ENCODE results near the gene LRP1B.
"Not testable (repeated sequence)": the region's sequence is repeated elsewhere in the genome, so short reads cannot be mapped to it uniquely, and the experiment has no call there.

Gene LRP1B

DNA sequence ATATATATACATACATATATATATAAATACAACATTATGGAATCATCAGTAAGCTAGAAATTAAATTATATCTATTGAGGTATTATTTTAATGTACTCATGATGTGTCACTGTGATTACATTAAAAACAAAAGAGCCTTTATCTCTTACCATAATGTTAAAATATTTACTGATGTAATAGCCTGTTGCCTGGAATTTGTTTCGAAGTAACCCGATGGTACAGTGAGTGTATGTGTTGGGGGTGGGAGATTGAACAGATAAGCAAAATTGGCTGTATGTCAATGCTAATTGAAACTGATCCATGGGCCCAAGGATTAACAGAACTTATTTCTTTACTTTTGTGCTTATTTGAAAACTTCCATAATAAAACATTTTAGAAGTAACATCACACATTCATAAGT lies 1473.2 kb downstream of the LRP1B start:
- Mint-ChIP-seq H3K27me3 (ENCODE audit: low read depth) (no peaks in the 10 kb centered on the region), H3K36me3 (ENCODE audit: low read depth) (peaks cover 4% of the 10 kb centered on the region), H3K4me3 (no peak overlapping the region), H3K9me3 (peaks cover 4% of the 10 kb centered on the region), H3K27ac (no peak overlapping the region), H3K4me1 (peaks cover 12% of the 10 kb centered on the region)
- TF ChIP-seq CTCF (IDR thresholded peaks at IDR 0.05; ENCODE audit: unreplicated experiment in 3 of 3): no peak

DNA sequence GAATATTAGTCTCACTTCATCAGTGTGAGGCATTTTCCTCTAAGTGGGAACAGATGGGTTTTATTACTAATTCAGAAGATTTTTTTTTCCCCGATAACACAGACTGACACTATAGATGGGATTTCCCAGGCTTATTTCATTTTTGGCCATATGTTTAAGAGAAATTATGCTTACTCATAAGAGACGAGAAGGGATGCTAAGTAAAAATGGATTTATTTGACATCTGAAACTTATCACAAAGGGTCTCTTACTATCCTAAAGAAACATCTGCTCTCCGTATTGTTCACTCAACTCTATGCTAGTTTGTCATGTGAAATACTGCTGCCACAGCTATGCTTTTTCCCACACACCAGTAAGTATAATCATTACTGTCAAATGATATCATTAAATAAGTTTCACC lies 1476.3 kb downstream of the LRP1B start:
- no peak for TF ChIP-seq CTCF (IDR thresholded peaks at IDR 0.05; ENCODE audit: unreplicated experiment in 3 of 3)
- Mint-ChIP-seq H3K36me3 (ENCODE audit: low read depth) (peaks cover 3% of the 10 kb centered on the region), H3K27me3 (ENCODE audit: low read depth) (no peaks in the 10 kb centered on the region), H3K4me3 (no peak overlapping the region), H3K4me1 (peaks cover 11% of the 10 kb centered on the region), H3K9me3 (peaks cover 3% of the 10 kb centered on the region), H3K27ac (peak overlapping the region in 2 of 3 experiments; percentile 65 to 79)

GRCh38 chr2:140650825-140651224 lies 1480.0 kb downstream of the LRP1B start:
- no peak for TF ChIP-seq CTCF (IDR thresholded peaks at IDR 0.05; ENCODE audit: unreplicated experiment in 3 of 3)
- H3K27me3 Mint-ChIP-seq (ENCODE audit: low read depth): no peaks in the 10 kb centered on the region
- peaks cover 7% of the 10 kb centered on the region for H3K4me1 Mint-ChIP-seq
- no peaks in the 10 kb centered on the region for H3K9me3 Mint-ChIP-seq
- H3K36me3 Mint-ChIP-seq (ENCODE audit: low read depth): no peaks in the 10 kb centered on the region
- H3K4me3 Mint-ChIP-seq: no peak overlapping the region
- no peak overlapping the region for H3K27ac Mint-ChIP-seq

DNA sequence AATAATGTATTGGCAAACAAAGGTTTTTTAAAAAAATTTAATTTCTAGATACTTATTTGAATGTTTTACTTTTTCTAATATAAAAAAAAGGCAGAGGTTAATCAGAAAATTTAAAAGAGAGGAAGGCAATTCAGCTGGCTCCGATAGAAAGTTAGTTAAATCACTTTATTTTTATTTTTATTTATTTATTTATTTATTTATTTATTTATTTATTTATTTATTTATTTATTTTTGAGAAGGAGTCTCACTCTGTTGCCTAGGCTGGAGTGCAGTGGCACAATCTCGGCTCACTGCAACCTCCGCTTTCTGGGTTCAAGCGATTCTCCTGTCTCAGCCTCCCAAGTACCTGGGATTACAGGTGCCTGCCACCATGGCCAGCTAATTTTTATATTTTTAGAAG lies 1480.7 kb downstream of the LRP1B start:
- not testable (repeated sequence) for H3K4me3 Mint-ChIP-seq; H3K27ac Mint-ChIP-seq; H3K27me3 Mint-ChIP-seq (ENCODE audit: low read depth); H3K4me1 Mint-ChIP-seq; H3K9me3 Mint-ChIP-seq; H3K36me3 Mint-ChIP-seq (ENCODE audit: low read depth)

DNA sequence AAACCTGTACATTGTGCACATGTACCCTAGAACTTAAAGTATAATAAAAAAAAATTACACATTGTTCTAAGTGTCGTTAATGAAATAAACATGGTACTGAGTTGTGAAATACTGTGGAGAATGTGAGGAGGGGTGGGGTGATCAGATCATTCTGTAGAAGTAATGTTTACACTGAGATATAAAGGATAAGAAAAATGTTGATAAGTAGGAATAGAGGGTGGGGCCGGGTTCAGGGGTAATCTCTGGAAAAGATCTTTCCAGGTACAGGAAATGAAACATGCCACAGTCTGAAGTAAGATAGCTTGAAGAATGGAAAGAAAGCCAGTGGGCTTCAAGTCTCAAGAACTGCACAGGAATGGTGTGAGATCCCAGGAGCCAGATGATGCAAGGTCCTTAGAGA lies 1482.4 kb downstream of the LRP1B start:
- Mint-ChIP-seq H3K4me3 (no peak overlapping the region), H3K4me1 (peaks cover 8% of the 10 kb centered on the region), H3K36me3 (ENCODE audit: low read depth) (no peaks in the 10 kb centered on the region), H3K9me3 (no peaks in the 10 kb centered on the region), H3K27me3 (ENCODE audit: low read depth) (no peaks in the 10 kb centered on the region), H3K27ac (no peak overlapping the region)
- TF ChIP-seq CTCF (IDR thresholded peaks at IDR 0.05; ENCODE audit: unreplicated experiment in 3 of 3): no peak

DNA sequence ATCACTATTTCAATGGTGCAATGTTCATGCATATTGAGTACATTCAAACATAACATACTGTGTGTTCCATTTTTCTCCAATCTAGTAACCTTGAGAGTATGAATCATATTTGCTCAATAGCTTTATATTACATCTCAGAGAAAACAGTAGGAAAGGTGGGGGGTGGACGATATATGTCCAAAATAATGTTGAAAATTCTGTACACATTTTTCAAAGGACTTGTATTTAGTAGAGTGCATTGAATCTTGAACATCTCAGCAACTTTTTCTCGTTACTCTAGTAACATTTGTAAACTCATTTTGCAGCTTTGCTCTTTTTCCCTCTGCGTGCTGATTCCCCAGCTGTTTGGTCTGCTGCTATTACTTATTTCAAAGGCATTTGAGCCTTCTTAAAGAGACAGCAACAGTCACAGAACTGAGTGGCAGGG lies 1487.0 kb downstream of the LRP1B start:
- TF ChIP-seq CTCF (IDR thresholded peaks at IDR 0.05; ENCODE audit: unreplicated experiment in 3 of 3): no peak
- Mint-ChIP-seq H3K27me3 (ENCODE audit: low read depth) (no peaks in the 10 kb centered on the region), H3K4me1 (peaks cover 16% of the 10 kb centered on the region), H3K4me3 (no peak overlapping the region), H3K36me3 (ENCODE audit: low read depth) (no peaks in the 10 kb centered on the region), H3K27ac (peak overlapping the region; percentile 42 to 61 (median 55)), H3K9me3 (no peaks in the 10 kb centered on the region)

Measured in nephron (organoid).